Fibroblast of lung (primary cell): ENCODE data around the gene LYPD6B.

Experiments used
- EZH2 ChIP-seq: IDR thresholded peaks from 2 replicates; pipeline ENCODE4 v1.5.1; 2012; ENCODE audit warnings: low read length, control low read depth, mild to moderate bottlenecking; ENCODE audit errors: missing control alignments
- TF ChIP-seq, protein P1 (sequence below), 2 donors: IDR thresholded peaks in 1 of 2; conservative IDR thresholded peaks in 1 of 2; 1 replicate in 1 of 2; 2 replicates in 1 of 2; pipeline ENCODE4 v1.5.1; 2011 to 2012; ENCODE audit warnings: low read length in 2 of 2, control low read depth in 1 of 2, inconsistent platforms in 1 of 2, low read depth in 1 of 2, mild to moderate bottlenecking in 1 of 2

DNA sequence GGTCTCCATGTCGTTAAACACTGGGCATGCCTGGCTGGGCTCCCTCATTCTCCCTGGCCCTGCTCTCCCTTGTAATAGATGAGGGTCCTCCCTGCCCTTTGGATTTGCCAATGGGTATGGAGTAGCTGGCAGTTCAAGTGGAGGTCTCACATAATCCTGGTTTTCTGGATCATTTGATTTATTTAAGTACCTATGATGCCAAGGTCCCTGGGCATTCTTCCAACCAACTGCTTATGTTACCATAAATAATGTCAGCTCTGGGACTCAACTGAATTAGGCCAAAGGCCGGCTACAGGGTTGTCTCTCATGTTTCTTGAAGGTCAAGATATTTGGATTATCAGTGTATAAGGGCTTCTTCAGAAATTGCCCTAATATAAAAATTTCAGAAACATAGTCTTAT, 186.9 kb downstream of the LYPD6B start:
- TF ChIP-seq, protein P1, sequence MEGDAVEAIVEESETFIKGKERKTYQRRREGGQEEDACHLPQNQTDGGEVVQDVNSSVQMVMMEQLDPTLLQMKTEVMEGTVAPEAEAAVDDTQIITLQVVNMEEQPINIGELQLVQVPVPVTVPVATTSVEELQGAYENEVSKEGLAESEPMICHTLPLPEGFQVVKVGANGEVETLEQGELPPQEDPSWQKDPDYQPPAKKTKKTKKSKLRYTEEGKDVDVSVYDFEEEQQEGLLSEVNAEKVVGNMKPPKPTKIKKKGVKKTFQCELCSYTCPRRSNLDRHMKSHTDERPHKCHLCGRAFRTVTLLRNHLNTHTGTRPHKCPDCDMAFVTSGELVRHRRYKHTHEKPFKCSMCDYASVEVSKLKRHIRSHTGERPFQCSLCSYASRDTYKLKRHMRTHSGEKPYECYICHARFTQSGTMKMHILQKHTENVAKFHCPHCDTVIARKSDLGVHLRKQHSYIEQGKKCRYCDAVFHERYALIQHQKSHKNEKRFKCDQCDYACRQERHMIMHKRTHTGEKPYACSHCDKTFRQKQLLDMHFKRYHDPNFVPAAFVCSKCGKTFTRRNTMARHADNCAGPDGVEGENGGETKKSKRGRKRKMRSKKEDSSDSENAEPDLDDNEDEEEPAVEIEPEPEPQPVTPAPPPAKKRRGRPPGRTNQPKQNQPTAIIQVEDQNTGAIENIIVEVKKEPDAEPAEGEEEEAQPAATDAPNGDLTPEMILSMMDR (conservative IDR thresholded peaks at IDR 0.05 in 1 of 2, IDR thresholded peaks at IDR 0.05 in 1 of 2; ENCODE audit: low read depth in 1 of 2, low read length in 2 of 2): no peak
- TF ChIP-seq EZH2: no peak
